Neural progenitor cell (in vitro differentiated cells): ENCODE data around the gene NXF1. TPM values are rescaled to one million over a fixed set of nuclear protein-coding genes. Genes with fewer than 3 reads are reported as not detected.

Experiments
- DNase-seq: peaks from one replicate; pipeline ENCODE4 v3.0.0-alpha.2; 2016; ENCODE audit warnings: low spot score
- H2AFZ ChIP-seq: fragments of 200-600 bp; sonication (generic); replicated peaks from 2 replicates; pipeline ENCODE4 v1.6.1; 2016; ENCODE audit warnings: antibody characterized with exemption
- H3F3A ChIP-seq: fragments of 200-600 bp; sonication (generic); 2 replicates; pipeline ENCODE4 v1.6.1; 2016; ENCODE audit warnings: antibody characterized with exemption, low read depth
- H3K27ac ChIP-seq: fragments of 200-600 bp; sonication (generic); 2 replicates; pipeline ENCODE4 v1.5.1; 2016; ENCODE audit warnings: mild to moderate bottlenecking
- H3K27me3 ChIP-seq: fragments of 200-600 bp; sonication (generic); 2 replicates; pipeline ENCODE4 v1.6.1; 2016; ENCODE audit warnings: mild to moderate bottlenecking, moderate library complexity
- H3K36me3 ChIP-seq: fragments of 200-600 bp; sonication (generic); 2 replicates; pipeline ENCODE4 v1.5.1; 2016
- H3K4me1 ChIP-seq: fragments of 200-600 bp; sonication (generic); 2 replicates; pipeline ENCODE4 v1.6.1; 2016; ENCODE audit warnings: mixed run types
- H3K4me2 ChIP-seq: fragments of 200-600 bp; sonication (generic); 2 replicates; pipeline ENCODE4 v1.6.1; 2016
- H3K4me3 ChIP-seq: fragments of 200-600 bp; sonication (generic); 2 replicates; pipeline ENCODE4 v1.5.1; 2016
- H3K79me2 ChIP-seq: fragments of 200-600 bp; sonication (generic); 2 replicates; pipeline ENCODE4 v1.6.1; 2016; ENCODE audit warnings: low read depth
- H3K9ac ChIP-seq: fragments of 200-600 bp; sonication (generic); 2 replicates; pipeline ENCODE4 v1.6.1; 2016
- H3K9me3 ChIP-seq: fragments of 200-600 bp; sonication (generic); 2 replicates; pipeline ENCODE4 v1.5.1; 2016; ENCODE audit warnings: low read depth
- H4K20me1 ChIP-seq: fragments of 200-600 bp; sonication (generic); 2 replicates; pipeline ENCODE4 v1.6.1; 2016; ENCODE audit warnings: low read depth
- H3K27ac Mint-ChIP-seq: 3 replicates; pipeline ENCODE4 v1.8.0; 2021; ENCODE audit warnings: mixed read lengths
- H3K27me3 Mint-ChIP-seq: 2 replicates; pipeline ENCODE4 v1.8.0; 2022; ENCODE audit warnings: low read depth, mild to moderate bottlenecking, inconsistent platforms, moderate library complexity, mixed read lengths; ENCODE audit not compliant: insufficient read depth
- H3K36me3 Mint-ChIP-seq: 3 replicates; pipeline ENCODE4 v1.8.0; 2021; ENCODE audit warnings: mixed read lengths
- H3K4me1 Mint-ChIP-seq: 3 replicates; pipeline ENCODE4 v1.8.0; 2021; ENCODE audit warnings: mixed read lengths
- H3K4me3 Mint-ChIP-seq: 3 replicates; pipeline ENCODE4 v1.8.0; 2021; ENCODE audit warnings: mild to moderate bottlenecking, moderate library complexity, mixed read lengths
- H3K9me3 Mint-ChIP-seq: 3 replicates; pipeline ENCODE4 v1.8.0; 2020; ENCODE audit warnings: mixed read lengths
- CTCF ChIP-seq: fragments of 200-600 bp; sonication (generic); IDR thresholded peaks from 2 replicates; pipeline ENCODE4 v1.5.1; 2017; ENCODE audit warnings: antibody characterized with exemption, mild to moderate bottlenecking
- EZH2 ChIP-seq: fragments of 200-600 bp; sonication (generic); IDR thresholded peaks from 2 replicates; pipeline ENCODE4 v1.6.1; 2017; ENCODE audit warnings: antibody characterized with exemption, mild to moderate bottlenecking, moderate library complexity
- EZH2phosphoT487 ChIP-seq: fragments of 200-600 bp; sonication (generic); IDR thresholded peaks from 2 replicates; pipeline ENCODE4 v1.6.1; 2017; ENCODE audit warnings: antibody characterized with exemption
- total RNA-seq: library from RNA; depleted of rRNA; stranded (reverse); fragments of >200 nt; gene quantifications from 2 replicates; pipeline ENCODE4 v1.2.3, GENCODE V29; 2015; ENCODE audit warnings: low replicate concordance

NXF1 gene
- total RNA-seq, 1 donor from 2014 or later, result 23.6 TPM

- no peak overlapping the region for H3K27ac Mint-ChIP-seq
- Histone ChIP-seq H3K9me3 (no peaks in the 10 kb centered on the region), H3K4me1 (peaks cover 10% of the 10 kb centered on the region), H3K36me3 (no peaks in the 10 kb centered on the region), H3K4me3 (peak overlapping the region; percentile 83), H3K27ac (no peak overlapping the region), H3F3A (peaks cover 16% of the 10 kb centered on the region), H3K4me2 (peak overlapping the region; percentile 82), H4K20me1 (peaks cover 15% of the 10 kb centered on the region), H3K9ac (no peak overlapping the region), H3K27me3 (no peaks in the 10 kb centered on the region), H3K79me2 (peaks cover 20% of the 10 kb centered on the region), H2AFZ (no peak overlapping the region)
- peaks cover 26% of the 10 kb centered on the region for H3K4me1 Mint-ChIP-seq
- no peaks in the 10 kb centered on the region for H3K9me3 Mint-ChIP-seq
- peak overlapping the region; percentile 100 for H3K4me3 Mint-ChIP-seq
- peaks cover 15% of the 10 kb centered on the region for H3K36me3 Mint-ChIP-seq
- DNase-seq, result no peak
- TF ChIP-seq EZH2phosphoT487, result no peak
- TF ChIP-seq EZH2, result no peak
- no peak for TF ChIP-seq CTCF
- peaks cover 5% of the 10 kb centered on the region for H3K27me3 Mint-ChIP-seq
Observed at GRCh38 chr11:62806611-62807121, 1.4 kb upstream of the NXF1 start.

- Histone ChIP-seq H3K4me1 (peaks cover 10% of the 10 kb centered on the region), H3K27me3 (no peaks in the 10 kb centered on the region), H3K79me2 (peaks cover 20% of the 10 kb centered on the region), H3F3A (peaks cover 16% of the 10 kb centered on the region), H3K36me3 (no peaks in the 10 kb centered on the region), H2AFZ (peak overlapping the region; percentile 67), H4K20me1 (peaks cover 15% of the 10 kb centered on the region), H3K9me3 (no peaks in the 10 kb centered on the region), H3K9ac (peak overlapping the region; percentile 18), H3K27ac (no peak overlapping the region), H3K4me3 (peak overlapping the region; percentile 83), H3K4me2 (peak overlapping the region; percentile 82)
- Mint-ChIP-seq H3K4me1 (peaks cover 26% of the 10 kb centered on the region), H3K27ac (peak overlapping the region; percentile 25), H3K4me3 (peak overlapping the region; percentile 100), H3K27me3 (peaks cover 5% of the 10 kb centered on the region), H3K9me3 (no peaks in the 10 kb centered on the region), H3K36me3 (peaks cover 21% of the 10 kb centered on the region)
- DNase-seq, result peak; percentile 60
- TF ChIP-seq CTCF (no peak), EZH2 (no peak), EZH2phosphoT487 (no peak)
Observed at GRCh38 chr11:62805961-62806441, 761 bp upstream of the NXF1 start.

GRCh38 chr11:62804310-62805075 is 747 bp downstream of the NXF1 start:
- Histone ChIP-seq H3K4me3 (peak overlapping the region; percentile 83), H3K27me3 (no peaks in the 10 kb centered on the region), H3F3A (peaks cover 16% of the 10 kb centered on the region), H3K36me3 (no peaks in the 10 kb centered on the region), H3K27ac (no peak overlapping the region), H3K9me3 (no peaks in the 10 kb centered on the region), H2AFZ (no peak overlapping the region), H3K4me1 (peaks cover 10% of the 10 kb centered on the region), H3K79me2 (peaks cover 20% of the 10 kb centered on the region), H3K4me2 (peak overlapping the region; percentile 89), H4K20me1 (peaks cover 15% of the 10 kb centered on the region), H3K9ac (peak overlapping the region; percentile 76)
- Mint-ChIP-seq H3K27ac (peak overlapping the region; percentile 27), H3K36me3 (peaks cover 29% of the 10 kb centered on the region), H3K4me1 (peaks cover 26% of the 10 kb centered on the region), H3K27me3 (peaks cover 8% of the 10 kb centered on the region), H3K9me3 (no peaks in the 10 kb centered on the region), H3K4me3 (peak overlapping the region; percentile 100)
- no peak for TF ChIP-seq EZH2
- no peak for TF ChIP-seq CTCF
- TF ChIP-seq EZH2phosphoT487, result no peak
- DNase-seq, result no peak
